Parathyroid adenoma (tissue), 2 donors: Measurements from ENCODE around the gene TNFRSF19.

Source experiments
- H2AFZ ChIP-seq: fragments of 300-600 bp; sonication (generic); one replicate; pipeline ENCODE4 v1.7.0; 2017; ENCODE audit warnings: antibody characterized with exemption, mild to moderate bottlenecking
- H3K27ac ChIP-seq: fragments of 300-600 bp; sonication (generic); one replicate; pipeline ENCODE4 v1.7.0; 2017
- H3K27me3 ChIP-seq: fragments of 300-600 bp; sonication (generic); one replicate; pipeline ENCODE4 v1.7.0; 2017; ENCODE audit warnings: low read length; ENCODE audit not compliant: control insufficient read depth, insufficient read depth
- H3K36me3 ChIP-seq: fragments of 300-600 bp; sonication (generic); one replicate; pipeline ENCODE4 v1.7.0; 2017; ENCODE audit warnings: low read length; ENCODE audit not compliant: control insufficient read depth, insufficient read depth
- H3K4me1 ChIP-seq: fragments of 300-600 bp; sonication (generic); one replicate; pipeline ENCODE4 v1.7.0; 2017; ENCODE audit warnings: control low read depth
- H3K4me2 ChIP-seq: fragments of 300-600 bp; sonication (generic); one replicate; pipeline ENCODE4 v1.7.0; 2017; ENCODE audit warnings: low read length
- H3K4me3 ChIP-seq: fragments of 300-600 bp; sonication (generic); one replicate; pipeline ENCODE4 v1.7.0; 2017; ENCODE audit warnings: low read depth, low read length
- H3K79me2 ChIP-seq: fragments of 300-600 bp; sonication (generic); one replicate; pipeline ENCODE4 v1.7.0; 2017; ENCODE audit warnings: control low read depth
- H3K9ac ChIP-seq: fragments of 300-600 bp; sonication (generic); one replicate; pipeline ENCODE4 v1.7.0; 2017; ENCODE audit warnings: mild to moderate bottlenecking
- H3K9me3 ChIP-seq: fragments of 300-600 bp; sonication (generic); one replicate; pipeline ENCODE4 v1.7.0; 2017; ENCODE audit warnings: low read length; ENCODE audit not compliant: control insufficient read depth
- CTCF ChIP-seq: fragments of 300-600 bp; sonication (generic); IDR thresholded peaks from one replicate; pipeline ENCODE4 v1.7.0; 2017; ENCODE audit warnings: antibody characterized with exemption, mild to moderate bottlenecking
- donor health status: primary hyperparathyroidism.

Gene TNFRSF19

GRCh38 chr13:23715762-23716235 is 145.6 kb downstream of the TNFRSF19 start:
- no peaks in the 10 kb centered on the region for H3K27me3 ChIP-seq
- no peak overlapping the region for H3K4me3 ChIP-seq
- H3K27ac ChIP-seq = no peak overlapping the region
- no peak for TF ChIP-seq CTCF
- no peaks in the 10 kb centered on the region for H3K36me3 ChIP-seq
- no peak overlapping the region for H2AFZ ChIP-seq
- no peaks in the 10 kb centered on the region for H3K4me1 ChIP-seq
- H3K9ac ChIP-seq = no peak overlapping the region
- no peak overlapping the region for H3K4me2 ChIP-seq
- no peaks in the 10 kb centered on the region for H3K9me3 ChIP-seq
- no peaks in the 10 kb centered on the region for H3K79me2 ChIP-seq

GRCh38 chr13:23716401-23716800 is 146.2 kb downstream of the TNFRSF19 start:
- H3K4me1 ChIP-seq = no peaks in the 10 kb centered on the region
- no peak overlapping the region for H3K4me3 ChIP-seq
- H2AFZ ChIP-seq = no peak overlapping the region
- H3K27ac ChIP-seq = no peak overlapping the region
- no peak overlapping the region for H3K4me2 ChIP-seq
- H3K27me3 ChIP-seq = no peaks in the 10 kb centered on the region
- no peaks in the 10 kb centered on the region for H3K9me3 ChIP-seq
- TF ChIP-seq CTCF = no peak
- no peaks in the 10 kb centered on the region for H3K36me3 ChIP-seq
- no peak overlapping the region for H3K9ac ChIP-seq
- H3K79me2 ChIP-seq = no peaks in the 10 kb centered on the region

GRCh38 chr13:23718996-23719395 is 148.8 kb downstream of the TNFRSF19 start:
- no peak overlapping the region for H2AFZ ChIP-seq
- H3K9me3 ChIP-seq = no peaks in the 10 kb centered on the region
- no peak overlapping the region for H3K4me3 ChIP-seq
- no peak overlapping the region for H3K27ac ChIP-seq
- H3K9ac ChIP-seq = no peak overlapping the region
- no peaks in the 10 kb centered on the region for H3K79me2 ChIP-seq
- no peaks in the 10 kb centered on the region for H3K36me3 ChIP-seq
- no peak overlapping the region for H3K4me2 ChIP-seq
- TF ChIP-seq CTCF = no peak
- H3K4me1 ChIP-seq = no peaks in the 10 kb centered on the region
- no peaks in the 10 kb centered on the region for H3K27me3 ChIP-seq

GRCh38 chr13:23722726-23723453 is 152.7 kb downstream of the TNFRSF19 start:
- Histone ChIP-seq H3K4me2 (no peak overlapping the region), H3K27ac (no peak overlapping the region), H3K79me2 (no peaks in the 10 kb centered on the region), H3K4me1 (no peaks in the 10 kb centered on the region), H3K9ac (no peak overlapping the region), H2AFZ (no peak overlapping the region), H3K4me3 (no peak overlapping the region), H3K9me3 (no peaks in the 10 kb centered on the region), H3K36me3 (no peaks in the 10 kb centered on the region), H3K27me3 (no peaks in the 10 kb centered on the region)
- no peak for TF ChIP-seq CTCF

- H3K9ac ChIP-seq = no peak overlapping the region
- H2AFZ ChIP-seq = no peak overlapping the region
- no peaks in the 10 kb centered on the region for H3K79me2 ChIP-seq
- TF ChIP-seq CTCF = no peak
- no peaks in the 10 kb centered on the region for H3K27me3 ChIP-seq
- no peaks in the 10 kb centered on the region for H3K9me3 ChIP-seq
- no peaks in the 10 kb centered on the region for H3K4me1 ChIP-seq
- H3K4me3 ChIP-seq = no peak overlapping the region
- no peak overlapping the region for H3K27ac ChIP-seq
- H3K36me3 ChIP-seq = no peaks in the 10 kb centered on the region
- H3K4me2 ChIP-seq = no peak overlapping the region
Observed at GRCh38 chr13:23723471-23723870, 153.3 kb downstream of the TNFRSF19 start.
